Measurements from ENCODE around the gene WDR87. TPM values are rescaled to one million over a fixed set of nuclear protein-coding genes. Genes with fewer than 3 reads are reported as not detected.

The WDR87 gene
- total RNA-seq, 1 experiment from 2014 or later = not detected

- ChIA-PET POLR2A (interaction anchor here (0.6 to 4.3 kb wide), 18 partner anchors 11 to 787 kb away, joined by 3 to 48 read pairs (median 4); partner anchors contain the start of genes C19orf33, PSMD8, SIPA1L3 and SPINT2), CTCF (interaction anchor here (0.6 to 3.3 kb wide), 20 partner anchors 9 to 1769 kb away, joined by 3 to 18 read pairs (median 4); partner anchors contain the start of genes SIPA1L3 and WDR87)
- peaks cover 30% of the 10 kb centered on the region for H3K4me1 Mint-ChIP-seq (ENCODE audit: insufficient read depth, unreplicated experiment)
- DNase-seq (ENCODE audit: unreplicated experiment) = peak; percentile 96
- H3K9me3 Mint-ChIP-seq (ENCODE audit: unreplicated experiment) = no peaks in the 10 kb centered on the region
- H3K27me3 Mint-ChIP-seq (ENCODE audit: insufficient read depth, unreplicated experiment) = no peaks in the 10 kb centered on the region
- TF ChIP-seq, protein P1, sequence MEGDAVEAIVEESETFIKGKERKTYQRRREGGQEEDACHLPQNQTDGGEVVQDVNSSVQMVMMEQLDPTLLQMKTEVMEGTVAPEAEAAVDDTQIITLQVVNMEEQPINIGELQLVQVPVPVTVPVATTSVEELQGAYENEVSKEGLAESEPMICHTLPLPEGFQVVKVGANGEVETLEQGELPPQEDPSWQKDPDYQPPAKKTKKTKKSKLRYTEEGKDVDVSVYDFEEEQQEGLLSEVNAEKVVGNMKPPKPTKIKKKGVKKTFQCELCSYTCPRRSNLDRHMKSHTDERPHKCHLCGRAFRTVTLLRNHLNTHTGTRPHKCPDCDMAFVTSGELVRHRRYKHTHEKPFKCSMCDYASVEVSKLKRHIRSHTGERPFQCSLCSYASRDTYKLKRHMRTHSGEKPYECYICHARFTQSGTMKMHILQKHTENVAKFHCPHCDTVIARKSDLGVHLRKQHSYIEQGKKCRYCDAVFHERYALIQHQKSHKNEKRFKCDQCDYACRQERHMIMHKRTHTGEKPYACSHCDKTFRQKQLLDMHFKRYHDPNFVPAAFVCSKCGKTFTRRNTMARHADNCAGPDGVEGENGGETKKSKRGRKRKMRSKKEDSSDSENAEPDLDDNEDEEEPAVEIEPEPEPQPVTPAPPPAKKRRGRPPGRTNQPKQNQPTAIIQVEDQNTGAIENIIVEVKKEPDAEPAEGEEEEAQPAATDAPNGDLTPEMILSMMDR (IDR thresholded peaks at IDR 0.05; ENCODE audit: unreplicated experiment) = no peak
- H3K4me3 Mint-ChIP-seq (ENCODE audit: unreplicated experiment) = peak overlapping the region; percentile 75
- peak overlapping the region; percentile 94 for H3K27ac Mint-ChIP-seq (ENCODE audit: low read depth, unreplicated experiment)
- intact Hi-C loops (cut with micrococcal nuclease) = loop anchor here (10.0 kb wide), 1 partner anchor 63 kb away; no protein-coding TSS in a partner anchor
- H3K36me3 Mint-ChIP-seq (ENCODE audit: insufficient read depth, unreplicated experiment) = peaks cover 7% of the 10 kb centered on the region
- no TSS peak for BruUV-seq (replicated peaks)
Measured at GRCh38 chr19:37931881-37932655, 25.7 kb upstream of the WDR87 start.

DNA sequence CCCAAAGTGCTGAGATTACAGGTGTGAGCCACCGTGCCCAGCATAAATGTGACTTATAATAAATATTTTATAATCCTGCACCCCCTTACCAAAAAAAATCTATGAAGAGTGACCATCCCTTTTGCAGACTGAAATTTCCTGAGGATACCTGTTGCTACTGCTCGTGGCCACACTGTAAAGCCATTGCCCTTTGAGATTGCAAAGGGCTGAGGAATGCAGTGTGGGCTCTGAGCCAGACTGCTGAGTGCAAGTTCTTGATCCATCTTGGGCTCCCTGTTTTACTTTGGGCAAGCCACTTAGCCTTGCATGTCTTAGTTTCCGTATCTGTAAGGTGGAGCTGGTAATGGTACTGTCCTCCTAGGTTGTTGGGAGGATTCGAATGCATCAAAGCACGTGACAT is 24.0 kb upstream of the WDR87 start:
- TF ChIP-seq, protein P1 (IDR thresholded peaks at IDR 0.05; ENCODE audit: unreplicated experiment) = no peak
- intact Hi-C loops (cut with micrococcal nuclease) = loop anchor here (10.0 kb wide), 1 partner anchor 64 kb away; no protein-coding TSS in a partner anchor
- Mint-ChIP-seq H3K27ac (ENCODE audit: low read depth, unreplicated experiment) (no peak overlapping the region), H3K4me1 (ENCODE audit: insufficient read depth, unreplicated experiment) (peaks cover 30% of the 10 kb centered on the region), H3K27me3 (ENCODE audit: insufficient read depth, unreplicated experiment) (no peaks in the 10 kb centered on the region), H3K4me3 (ENCODE audit: unreplicated experiment) (no peak overlapping the region), H3K36me3 (ENCODE audit: insufficient read depth, unreplicated experiment) (peaks cover 9% of the 10 kb centered on the region), H3K9me3 (ENCODE audit: unreplicated experiment) (peaks cover under 1% of the 10 kb centered on the region)
- ChIA-PET CTCF (interaction anchor here (0.9 to 3.3 kb wide), 7 partner anchors 23 to 166 kb away, joined by 3 to 16 read pairs (median 3); partner anchors contain the start of genes SIPA1L3 and WDR87), POLR2A (interaction anchor here (0.7 to 4.3 kb wide), 4 partner anchors 23 to 1844 kb away, joined by 3 to 48 read pairs (median 14); partner anchors contain the start of genes HNRNPL, SIPA1L3 and WDR87)
- no TSS peak for BruUV-seq (replicated peaks)
- peak; percentile 36 for DNase-seq (ENCODE audit: unreplicated experiment)

GRCh38 chr19:37929355-37929923 is 23.0 kb upstream of the WDR87 start:
- Mint-ChIP-seq H3K36me3 (ENCODE audit: insufficient read depth, unreplicated experiment) (peaks cover 15% of the 10 kb centered on the region), H3K4me3 (ENCODE audit: unreplicated experiment) (no peak overlapping the region), H3K4me1 (ENCODE audit: insufficient read depth, unreplicated experiment) (peaks cover 29% of the 10 kb centered on the region), H3K27me3 (ENCODE audit: insufficient read depth, unreplicated experiment) (no peaks in the 10 kb centered on the region), H3K27ac (ENCODE audit: low read depth, unreplicated experiment) (no peak overlapping the region), H3K9me3 (ENCODE audit: unreplicated experiment) (peaks cover 7% of the 10 kb centered on the region)
- no TSS peak for BruUV-seq (replicated peaks)
- ChIA-PET POLR2A (no interaction called here), CTCF (interaction anchor here (1.1 to 1.2 kb wide), 2 partner anchors 26 to 206 kb away, joined by 3 to 4 read pairs; no protein-coding TSS in a partner anchor)
- no peak for DNase-seq (ENCODE audit: unreplicated experiment)
- intact Hi-C loops (cut with micrococcal nuclease) = no loop called here
- TF ChIP-seq, protein P1 (IDR thresholded peaks at IDR 0.05; ENCODE audit: unreplicated experiment) = no peak

All from MCF 10A (cell line).